CD14-positive monocyte (primary cell): Measurements from ENCODE around the gene ZNF423. TPM values are rescaled to one million over a fixed set of nuclear protein-coding genes. Genes with fewer than 3 reads are reported as not detected.
"Not testable (repeated sequence)": the region's sequence is repeated elsewhere in the genome, so short reads cannot be mapped to it uniquely, and the experiment has no call there.

Source experiments
- DNase-seq, 3 donors: peaks; one replicate each; pipeline ENCODE4 v3.0.0-alpha.2; 2011 to 2022
- H2AFZ ChIP-seq: 2 replicates; pipeline ENCODE4 v1.6.0; 2012; ENCODE audit warnings: mild to moderate bottlenecking, low read depth, low read length, inconsistent platforms; ENCODE audit not compliant: insufficient read depth, poor library complexity, severe bottlenecking
- H3K27ac ChIP-seq, 2 donors: 1 replicate in 1 of 2; 2 replicates in 1 of 2; pipeline ENCODE4 v1.5.1; 2012 to 2013; ENCODE audit warnings: low read length in 2 of 2, control low read depth in 1 of 2, inconsistent platforms in 1 of 2, low read depth in 1 of 2, mild to moderate bottlenecking in 1 of 2
- H3K27me3 ChIP-seq, 2 donors: one replicate each; pipeline versions ENCODE4 v1.6.0 to v1.6.1; 2011 to 2013; ENCODE audit warnings: low read length in 2 of 2; ENCODE audit not compliant: control insufficient read depth in 2 of 2, insufficient read depth in 2 of 2
- H3K36me3 ChIP-seq, 2 donors: replicated peaks in 1 of 2; 1 replicate in 1 of 2; 2 replicates in 1 of 2; pipeline versions ENCODE4 v1.5.1 to v1.6.1; 2012 to 2013; ENCODE audit warnings: low read length in 2 of 2, control low read depth in 1 of 2, inconsistent platforms in 1 of 2, mild to moderate bottlenecking in 1 of 2; ENCODE audit not compliant: insufficient read depth in 2 of 2, control insufficient read depth in 1 of 2
- H3K4me1 ChIP-seq, 2 donors: 1 replicate in 1 of 2; 2 replicates in 1 of 2; pipeline versions ENCODE4 v1.5.1 to v1.6.1; 2012 to 2013; ENCODE audit warnings: low read length in 2 of 2, control low read depth in 1 of 2, inconsistent platforms in 1 of 2, mild to moderate bottlenecking in 1 of 2, moderate library complexity in 1 of 2; ENCODE audit not compliant: insufficient read depth in 2 of 2, control insufficient read depth in 1 of 2
- H3K4me2 ChIP-seq: replicated peaks from 2 replicates; pipeline ENCODE3; 2012; ENCODE audit warnings: low read length, moderate library complexity, mild to moderate bottlenecking; ENCODE audit not compliant: poor library complexity, severe bottlenecking; ENCODE audit errors: extremely low read depth
- H3K4me3 ChIP-seq, 3 experiments: fragments of 200-600 bp in 1 of 3; sonication (generic) in 1 of 3; replicated peaks in 1 of 3; 1 replicate in 2 of 3; 2 replicates in 1 of 3; pipeline ENCODE4 v1.5.1; 2011 to 2013; ENCODE audit warnings: low read length in 3 of 3, mild to moderate bottlenecking in 3 of 3, control low read depth in 2 of 3, low read depth in 2 of 3, inconsistent platforms in 1 of 3, moderate library complexity in 1 of 3
- H3K79me2 ChIP-seq: 2 replicates; pipeline ENCODE4 v1.6.0; 2012; ENCODE audit warnings: mild to moderate bottlenecking, control low read depth, inconsistent platforms, low read length, moderate library complexity; ENCODE audit not compliant: insufficient read depth
- H3K9ac ChIP-seq: 2 replicates; pipeline ENCODE4 v1.6.0; 2017; ENCODE audit warnings: low read length, mild to moderate bottlenecking; ENCODE audit not compliant: insufficient read depth, poor library complexity, severe bottlenecking
- H3K9me3 ChIP-seq, 2 donors: replicated peaks in 1 of 2; 1 replicate in 1 of 2; 2 replicates in 1 of 2; pipeline versions ENCODE4 v1.5.1 to v1.6.1; 2012 to 2013; ENCODE audit warnings: low read length in 2 of 2, control low read depth in 1 of 2; ENCODE audit not compliant: control insufficient read depth in 1 of 2, insufficient read depth in 1 of 2
- H4K20me1 ChIP-seq: 2 replicates; pipeline ENCODE4 v1.6.0; 2012; ENCODE audit warnings: mild to moderate bottlenecking, low read length, control low read depth, moderate library complexity; ENCODE audit not compliant: insufficient read depth
- H3K27ac Mint-ChIP-seq, 7 donors: one replicate each; pipeline ENCODE4 v1.8.0; 2020; ENCODE audit warnings: mild to moderate bottlenecking in 7 of 7, mixed read lengths in 7 of 7, moderate library complexity in 6 of 7, inconsistent platforms in 2 of 7
- H3K27me3 Mint-ChIP-seq, 3 donors: one replicate each; pipeline ENCODE4 v1.8.0; 2021 to 2022; ENCODE audit warnings: low read depth in 3 of 3, mild to moderate bottlenecking in 3 of 3, mixed read lengths in 3 of 3, moderate library complexity in 3 of 3, inconsistent platforms in 1 of 3
- H3K36me3 Mint-ChIP-seq, 2 donors: one replicate each; pipeline ENCODE4 v1.8.0; 2020; ENCODE audit warnings: mixed read lengths in 2 of 2, inconsistent platforms in 1 of 2, mild to moderate bottlenecking in 1 of 2
- H3K4me1 Mint-ChIP-seq: one replicate; pipeline ENCODE4 v1.8.0; 2020; ENCODE audit warnings: mild to moderate bottlenecking, mixed read lengths
- H3K4me3 Mint-ChIP-seq, 2 donors: one replicate each; pipeline ENCODE4 v1.8.0; 2020; ENCODE audit warnings: mild to moderate bottlenecking in 2 of 2, mixed read lengths in 2 of 2, moderate library complexity in 1 of 2
- H3K9me3 Mint-ChIP-seq, 7 donors: one replicate each; pipeline ENCODE4 v1.8.0; 2020 to 2022; ENCODE audit warnings: mixed read lengths in 7 of 7, mild to moderate bottlenecking in 6 of 7, moderate library complexity in 6 of 7, inconsistent platforms in 2 of 7
- CTCF ChIP-seq: fragments of 200-600 bp; IDR thresholded peaks from one replicate; pipeline ENCODE4 v1.8.0; 2022; ENCODE audit warnings: antibody characterized with exemption, mild to moderate bottlenecking
- WGBS: methylation state at CpG from one replicate; pipeline ENCODE4 v1.1.5; 2013; ENCODE audit warnings: missing lambda C conversion rate; ENCODE audit not compliant: insufficient coverage; 5-methylcytosine and 5-hydroxymethylcytosine counted together
- intact Hi-C, 2 donors: fragments of 100-400 bp; cut with micrococcal nuclease; formaldehyde crosslinking; loops; one replicate each; pipeline versions ENCODE4 v1.15.0 to v1.15.1; 2023
- polyA plus RNA-seq, 3 donors: library from polyadenylated mRNA; depleted of rRNA in 1 of 3; unstranded in 2 of 3; stranded (reverse) in 1 of 3; fragments of 300-500 nt in 2 of 3; fragments of >200 nt in 1 of 3; fragmentation: Illumina TruSeq in 2 of 3; gene quantifications; 1 replicate in 2 of 3; 2 replicates in 1 of 3; pipeline ENCODE4 v1.2.3, GENCODE V29; 2012 to 2021

Gene ZNF423
- polyA plus RNA-seq, 3 donors = not detected

GRCh38 chr16:49874613-49875237 is 18.8 kb upstream of the ZNF423 start:
- Histone ChIP-seq H3K4me3 (no peak overlapping the region), H3K79me2 (no peaks in the 10 kb centered on the region), H3K27me3 (peaks cover 5 to 35% of the 10 kb centered on the region in 2 donors), H3K4me2 (no peak overlapping the region), H3K27ac (no peak overlapping the region), H2AFZ (no peak overlapping the region), H3K36me3 (no peaks in the 10 kb centered on the region), H3K9me3 (no peaks in the 10 kb centered on the region), H3K9ac (no peak overlapping the region), H3K4me1 (no peaks in the 10 kb centered on the region), H4K20me1 (no peaks in the 10 kb centered on the region)
- H3K4me1 Mint-ChIP-seq = no peaks in the 10 kb centered on the region
- intact Hi-C loops = no loop called here
- DNase-seq = no peak
- H3K9me3 Mint-ChIP-seq = peaks cover 0 to 5% (median 0%) of the 10 kb centered on the region in 7 donors
- H3K27ac Mint-ChIP-seq = no peak overlapping the region
- H3K36me3 Mint-ChIP-seq = no peaks in the 10 kb centered on the region
- WGBS = no CpG with 5 or more reads among the region's 1 CpG
- TF ChIP-seq CTCF = no peak
- peaks cover 26 to 48% (median 46%) of the 10 kb centered on the region in 3 donors for H3K27me3 Mint-ChIP-seq
- no peak overlapping the region for H3K4me3 Mint-ChIP-seq

GRCh38 chr16:49871824-49872223 is 15.9 kb upstream of the ZNF423 start:
- H3K4me3 Mint-ChIP-seq, H3K27ac ChIP-seq, DNase-seq, H3K4me3 ChIP-seq, intact Hi-C loops, H3K36me3 ChIP-seq, H3K4me2 ChIP-seq, H3K9ac ChIP-seq, H3K27ac Mint-ChIP-seq, H4K20me1 ChIP-seq, H3K9me3 Mint-ChIP-seq, H3K4me1 Mint-ChIP-seq, H3K9me3 ChIP-seq, H2AFZ ChIP-seq, H3K4me1 ChIP-seq, H3K79me2 ChIP-seq, H3K36me3 Mint-ChIP-seq: not testable (repeated sequence)
- peaks cover 5 to 22% of the 10 kb centered on the region in 2 donors for H3K27me3 ChIP-seq
- no CpG with 5 or more reads among the region's 5 CpGs for WGBS
- peaks cover 15 to 33% (median 30%) of the 10 kb centered on the region in 3 donors for H3K27me3 Mint-ChIP-seq
